Activated CD4-positive, CD25-positive, alpha-beta regulatory T cell (primary cell): ENCODE data around the gene SBNO2.

ENCODE experiments used
- DNase-seq, 4 experiments: peaks; one replicate each; lab custom pipeline; 2025; lab: John Stamatoyannopoulos, UW

Gene SBNO2

DNA sequence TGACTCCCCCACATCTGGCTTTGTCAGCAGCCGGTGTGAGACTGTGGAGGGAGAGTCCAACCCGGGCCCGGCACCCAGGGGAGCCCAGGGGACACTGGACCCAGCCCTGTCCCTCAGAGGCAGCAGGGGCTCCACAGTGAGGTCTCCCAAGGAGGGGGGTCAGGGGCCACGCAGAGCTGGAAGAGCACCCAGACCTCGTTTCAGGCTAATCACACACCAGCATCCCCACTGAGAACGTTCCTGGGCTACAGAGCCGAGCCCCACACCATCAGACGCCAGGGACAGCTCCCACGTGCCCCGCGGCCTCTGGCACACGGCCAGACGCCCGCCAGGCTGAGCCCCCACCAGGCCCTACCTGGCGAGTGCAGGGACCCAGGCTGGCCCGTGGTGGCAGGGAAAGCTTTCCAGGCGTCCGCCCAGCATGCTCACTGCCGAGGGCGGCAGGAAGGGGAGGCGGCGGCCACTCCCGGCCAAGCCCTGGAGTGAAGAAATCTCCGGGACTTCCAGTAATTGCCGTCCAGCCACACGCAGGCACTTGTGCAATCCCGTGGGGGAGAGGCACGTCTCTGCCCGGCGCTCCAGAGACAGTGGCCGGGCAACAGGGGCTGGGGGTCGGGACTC is 19.2 kb downstream of the SBNO2 start:
- no peak for DNase-seq

DNA sequence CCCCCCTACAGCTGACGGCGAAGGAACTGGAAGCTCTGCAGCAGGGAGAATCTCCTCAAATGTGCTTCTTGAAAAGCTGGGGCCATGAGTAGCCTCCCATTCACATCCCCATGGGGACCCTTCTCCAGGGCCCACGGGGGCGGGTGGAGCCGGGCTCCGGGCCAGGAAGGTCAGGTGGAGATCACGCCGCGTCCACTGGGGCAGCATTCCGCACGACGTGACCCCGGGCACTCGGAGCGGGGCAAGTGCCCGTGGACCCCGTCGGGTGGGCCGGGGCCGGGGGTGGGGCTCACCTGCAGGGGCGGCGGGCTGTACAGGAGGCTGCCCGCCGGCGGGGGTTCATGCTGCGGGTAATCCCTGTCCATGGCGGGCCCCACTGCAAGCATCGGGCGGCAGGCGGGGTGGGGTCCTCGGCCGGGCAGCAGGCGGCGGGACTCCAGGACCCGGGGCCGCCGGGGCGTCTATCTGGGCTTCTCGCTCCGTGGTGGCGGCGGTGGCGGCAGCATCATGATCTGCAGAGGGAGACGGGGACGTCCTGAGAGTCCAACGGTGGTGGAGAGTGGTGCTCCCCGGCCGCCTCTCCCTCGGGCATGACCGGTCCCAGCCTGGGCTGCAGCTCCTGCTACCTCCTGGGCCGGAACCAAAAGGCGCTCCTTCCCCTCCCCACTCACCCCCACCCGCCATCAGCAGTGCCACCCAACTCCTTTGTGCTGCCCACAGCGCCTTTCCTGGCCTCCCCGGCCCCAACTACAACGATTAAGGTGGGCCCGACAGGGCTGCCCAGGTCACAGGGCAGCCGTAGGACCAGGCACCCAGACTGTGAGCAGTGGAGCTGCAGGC is 20.0 kb downstream of the SBNO2 start:
- DNase-seq: no peak

DNA sequence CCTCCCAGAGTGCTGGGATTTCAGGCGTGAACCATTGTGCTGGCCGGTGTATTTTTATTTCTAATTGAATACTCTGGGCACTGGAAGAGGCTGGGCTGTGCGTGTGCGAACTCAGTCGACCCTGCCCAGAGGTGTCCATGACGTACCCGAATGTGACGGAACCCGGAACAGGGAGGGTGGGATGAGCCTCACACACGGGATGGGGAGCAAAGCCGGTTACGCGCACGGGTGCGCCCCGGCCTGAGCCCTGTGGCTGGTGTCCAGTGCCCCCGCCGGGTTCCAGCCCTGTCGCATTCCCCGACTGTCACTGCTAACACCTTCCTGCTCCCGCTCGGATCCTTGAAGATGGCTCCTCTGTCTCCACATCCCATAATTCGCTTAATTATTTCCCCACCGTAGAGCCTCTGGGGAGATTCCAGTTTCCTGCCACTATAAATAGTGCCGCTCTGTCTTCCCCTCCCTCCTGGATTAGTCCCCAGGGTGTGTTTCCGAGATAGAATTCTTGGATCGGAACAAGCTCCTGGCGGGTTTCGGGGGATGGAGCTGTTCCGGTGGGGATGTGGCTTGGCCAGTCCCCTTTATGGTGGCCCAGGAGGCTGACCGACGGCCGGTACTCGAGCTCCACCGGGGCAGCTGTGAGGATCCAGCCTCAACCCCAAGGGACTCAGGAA is 22.0 kb downstream of the SBNO2 start:
- no peak for DNase-seq

DNA sequence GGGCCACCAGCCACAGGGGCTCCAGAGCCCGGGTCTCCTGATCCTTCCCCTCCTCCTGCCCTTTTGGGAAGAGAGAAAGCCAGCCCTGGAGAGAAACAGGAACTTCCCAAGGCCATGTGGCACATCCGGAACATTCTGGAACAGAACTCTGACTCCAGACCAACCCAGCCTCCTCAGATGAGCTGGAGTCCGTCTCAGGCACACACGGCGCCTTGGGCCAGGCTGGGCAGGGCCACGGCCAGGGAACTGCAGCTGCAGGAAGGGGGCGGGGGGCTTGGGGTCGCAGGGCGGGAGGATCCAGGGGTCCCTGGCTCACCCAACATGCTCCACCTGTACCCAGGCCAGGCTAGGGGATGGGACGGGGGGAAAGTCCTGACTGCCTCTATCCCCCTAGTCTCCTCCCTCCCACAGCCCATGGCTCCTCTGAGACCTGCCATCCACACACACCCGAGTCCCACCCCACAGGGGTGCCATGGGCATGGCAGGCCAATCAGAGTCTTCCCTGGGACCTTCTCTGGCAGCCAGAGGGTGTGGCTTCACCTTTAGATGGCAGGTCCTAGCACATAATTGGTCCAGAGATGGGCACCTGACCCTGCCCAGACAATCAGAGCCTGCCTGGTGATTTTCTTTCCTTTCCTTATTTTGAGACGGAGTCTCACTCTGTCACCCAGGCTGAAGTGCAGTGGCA is 22.9 kb downstream of the SBNO2 start:
- no peak for DNase-seq

DNA sequence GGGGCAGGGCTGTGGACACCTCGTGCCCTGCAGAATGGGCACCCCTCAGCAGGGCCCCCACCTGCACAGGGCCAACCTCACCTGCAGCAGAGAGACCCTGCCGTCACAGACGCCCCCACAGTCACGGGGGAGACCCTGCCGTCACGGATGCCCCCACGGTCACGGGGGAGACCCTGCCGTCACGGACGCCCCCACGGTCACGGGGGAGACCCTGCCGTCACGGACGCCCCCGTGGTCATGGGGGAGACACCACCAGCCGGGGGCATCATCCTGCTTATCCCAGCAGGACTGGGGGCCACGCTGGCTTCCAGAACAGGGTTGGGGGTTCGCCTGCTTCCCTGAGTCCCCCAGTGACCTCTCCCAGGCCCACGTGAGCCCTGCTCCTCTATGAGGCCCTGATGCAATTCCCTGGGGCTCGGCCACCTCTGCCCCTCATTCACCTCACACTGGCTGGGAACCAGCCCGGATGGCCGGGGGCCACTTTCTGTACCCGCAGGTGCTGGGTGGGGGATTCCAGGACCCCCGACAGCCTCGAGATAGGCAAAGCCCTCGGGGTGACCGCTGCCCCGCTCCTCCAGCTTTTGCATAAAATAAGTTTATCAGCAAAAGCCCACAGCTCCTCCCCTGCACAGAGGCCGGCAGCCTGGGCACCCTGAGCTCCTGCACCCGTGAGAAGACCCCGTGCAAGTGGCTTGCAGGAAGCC is 23.6 kb downstream of the SBNO2 start:
- no peak for DNase-seq

DNA sequence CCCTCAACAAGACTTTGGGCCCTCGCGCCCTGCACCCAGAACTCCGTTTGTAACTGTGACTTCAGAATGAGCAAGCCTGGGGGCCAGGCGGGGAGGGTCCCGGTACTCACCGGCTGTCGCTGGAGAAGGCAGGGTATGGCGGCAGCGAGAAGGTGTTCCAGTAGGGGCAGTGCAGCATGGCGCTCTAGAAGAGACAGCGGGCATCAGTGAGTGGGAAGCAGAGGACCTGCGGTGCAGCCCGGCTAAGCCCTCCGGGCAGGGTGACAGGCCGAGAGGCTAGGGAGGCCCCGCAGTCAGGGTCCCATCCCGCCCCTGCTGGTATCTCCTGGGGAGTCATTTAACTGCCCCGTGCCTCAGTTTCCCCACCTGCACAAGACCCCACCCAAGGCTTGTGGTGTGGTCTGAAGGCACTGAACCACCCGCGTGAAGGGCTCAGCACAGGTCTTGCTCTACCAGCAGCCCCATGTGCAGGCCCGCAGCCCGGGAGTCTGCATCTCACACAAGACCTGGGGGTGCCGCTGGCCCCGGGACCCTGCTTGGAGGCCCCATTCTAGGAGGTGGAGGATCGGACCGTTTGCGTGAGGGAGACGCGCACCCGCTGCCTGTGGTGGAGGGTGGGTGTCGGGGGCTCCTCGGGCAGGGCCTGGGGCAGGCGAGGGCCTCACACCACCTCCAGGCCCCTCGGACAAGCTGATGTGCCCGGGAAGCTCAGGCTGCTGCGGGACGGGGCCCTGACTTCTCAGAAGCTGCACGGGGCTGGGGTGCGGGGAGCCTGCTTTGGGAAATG is 24.6 kb downstream of the SBNO2 start:
- no peak for DNase-seq

DNA sequence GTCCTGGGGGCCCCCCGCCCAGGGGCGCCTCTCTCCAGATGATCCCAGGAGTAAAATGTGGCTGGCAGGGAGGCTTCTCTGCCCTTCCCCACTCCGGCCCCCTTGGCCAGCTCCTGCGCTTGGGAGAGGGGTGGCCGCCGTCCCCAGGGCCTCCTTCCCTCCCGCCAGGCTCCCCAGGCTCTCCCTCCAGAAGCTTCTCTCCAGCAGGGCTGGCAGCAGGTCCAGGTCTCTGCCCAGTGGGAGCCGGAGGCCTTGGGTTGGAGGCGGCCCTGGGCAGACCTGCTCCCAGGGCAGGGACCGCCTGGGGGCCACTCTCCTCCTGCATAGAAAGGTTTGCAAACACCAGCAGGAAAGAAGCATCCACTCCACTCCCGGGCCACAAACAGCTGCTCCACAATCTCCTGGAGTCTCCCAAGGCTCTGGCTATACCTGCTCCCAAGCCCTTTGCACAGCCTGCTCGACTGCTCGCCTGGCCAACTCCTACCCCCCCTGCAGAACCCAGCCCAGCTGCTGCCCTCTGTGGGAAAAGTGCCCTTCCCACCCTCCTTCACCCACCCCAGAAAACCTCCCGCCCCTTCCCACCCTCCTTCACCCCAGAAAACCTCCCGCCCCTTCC is 26.0 kb downstream of the SBNO2 start:
- no peak for DNase-seq

DNA sequence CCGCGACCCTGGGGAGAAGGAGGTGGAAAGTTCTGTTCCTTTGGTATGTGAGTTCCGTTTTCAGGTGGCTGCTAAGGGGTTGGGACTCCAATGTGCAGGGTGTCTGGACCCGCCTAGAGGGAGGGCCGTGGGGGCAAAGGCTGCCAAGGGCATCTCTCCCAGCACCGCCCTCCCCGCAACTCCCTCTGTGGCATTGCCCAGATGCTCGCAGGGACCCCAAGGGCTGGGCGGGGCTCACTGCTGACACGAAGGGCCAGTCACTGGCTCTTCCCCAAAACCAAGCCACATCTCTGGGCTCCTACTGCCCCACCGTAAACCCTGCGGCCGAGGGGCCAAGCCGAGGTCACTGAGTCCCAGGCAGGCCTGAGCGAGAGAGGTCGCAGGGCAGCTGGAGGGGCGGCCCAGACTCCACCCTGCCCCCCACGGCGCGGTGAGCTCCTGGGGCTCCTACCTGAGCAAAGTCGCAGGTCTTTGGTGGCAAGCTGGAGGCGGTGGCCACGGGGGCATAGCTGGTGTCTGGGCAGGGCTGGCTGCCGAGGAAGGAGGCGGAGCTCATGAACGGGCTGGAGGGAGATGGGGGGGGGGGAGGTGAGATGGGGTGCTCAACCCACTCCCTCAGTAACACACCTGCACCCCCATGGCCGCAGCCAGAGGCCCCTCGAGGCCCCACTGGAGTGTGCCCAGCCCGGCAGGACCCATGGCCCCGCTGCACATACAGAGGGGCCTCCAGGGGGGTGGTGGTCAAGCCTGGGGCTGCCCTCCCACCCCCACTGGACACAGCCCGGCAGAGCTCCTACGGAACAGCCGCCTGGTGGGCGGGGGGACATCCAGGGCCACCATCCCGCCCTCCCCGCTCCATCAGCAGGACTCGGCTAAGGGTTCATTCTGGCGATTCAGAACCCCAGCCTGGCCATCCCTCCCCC is 26.9 kb downstream of the SBNO2 start:
- DNase-seq: no peak

DNA sequence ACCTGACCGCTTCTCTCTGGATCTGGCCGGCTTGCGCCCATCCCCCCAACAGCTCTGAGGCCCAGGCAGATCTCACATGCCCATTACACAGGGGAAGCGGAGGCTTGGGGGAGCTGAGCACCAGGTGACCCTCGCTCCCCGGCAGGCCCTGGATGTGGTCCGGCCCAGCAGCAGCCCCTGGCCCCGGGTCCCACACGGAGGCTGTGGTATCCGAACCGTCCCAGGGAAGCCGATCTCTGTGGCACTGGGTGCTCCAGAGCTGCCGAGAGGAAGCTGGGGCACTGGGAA is 27.7 kb downstream of the SBNO2 start:
- DNase-seq: no peak

DNA sequence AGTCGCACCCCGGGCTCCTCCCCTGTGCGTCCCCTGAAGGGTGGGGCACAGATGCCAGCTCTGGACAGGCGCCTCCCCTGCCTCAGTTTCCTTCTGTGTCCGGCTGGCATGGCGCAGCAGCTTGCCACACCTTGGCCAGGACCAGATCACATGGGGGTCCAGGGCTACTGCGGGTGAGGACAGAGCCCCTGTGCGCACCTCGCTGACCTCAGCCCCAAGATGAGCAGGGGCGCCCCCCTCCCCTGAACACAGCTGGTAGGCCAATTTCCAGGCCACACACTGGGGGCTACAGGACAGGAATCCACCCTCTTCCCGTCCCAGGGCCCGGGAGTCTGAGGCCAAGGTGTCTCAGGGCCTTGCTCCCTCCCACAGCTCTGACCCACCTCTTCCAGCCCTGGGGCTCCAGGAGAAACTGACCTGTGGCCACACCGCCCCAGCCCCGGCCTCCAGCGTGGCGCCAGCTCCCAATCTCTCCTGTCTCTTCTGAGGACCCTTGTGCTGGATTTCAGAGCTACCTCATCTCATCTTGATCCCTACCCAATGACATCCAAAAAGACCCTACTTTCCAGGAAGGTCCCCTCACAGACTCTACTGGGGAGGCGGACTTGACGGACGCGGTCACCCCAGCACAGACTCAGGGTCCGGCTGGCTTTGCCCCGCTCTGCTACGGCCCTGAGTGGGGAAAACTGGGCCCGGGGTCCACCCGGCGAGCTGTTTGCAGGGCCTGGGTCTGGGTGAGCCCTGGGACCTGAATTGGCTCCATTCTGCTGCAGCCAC is 28.2 kb downstream of the SBNO2 start:
- no peak for DNase-seq

DNA sequence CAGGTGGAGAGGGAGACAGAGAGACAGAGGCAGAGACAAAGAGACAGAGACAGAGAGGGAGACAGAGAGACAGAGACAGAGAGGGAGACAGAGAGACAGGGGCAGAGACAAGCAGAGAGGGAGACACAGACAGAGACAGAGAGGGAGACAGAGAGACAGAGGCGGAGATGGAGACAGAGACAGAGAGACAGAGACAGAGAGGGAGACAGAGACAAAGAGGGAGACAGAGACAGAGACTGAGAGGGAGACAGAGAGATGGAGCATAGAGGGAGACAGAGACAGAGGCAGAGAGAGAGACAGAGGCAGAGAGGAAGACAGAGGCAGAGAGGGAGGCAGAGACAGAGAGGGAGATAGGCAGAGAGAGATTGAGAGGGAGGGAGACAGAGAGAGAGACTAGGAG is 29.3 kb downstream of the SBNO2 start:
- no peak for DNase-seq

DNA sequence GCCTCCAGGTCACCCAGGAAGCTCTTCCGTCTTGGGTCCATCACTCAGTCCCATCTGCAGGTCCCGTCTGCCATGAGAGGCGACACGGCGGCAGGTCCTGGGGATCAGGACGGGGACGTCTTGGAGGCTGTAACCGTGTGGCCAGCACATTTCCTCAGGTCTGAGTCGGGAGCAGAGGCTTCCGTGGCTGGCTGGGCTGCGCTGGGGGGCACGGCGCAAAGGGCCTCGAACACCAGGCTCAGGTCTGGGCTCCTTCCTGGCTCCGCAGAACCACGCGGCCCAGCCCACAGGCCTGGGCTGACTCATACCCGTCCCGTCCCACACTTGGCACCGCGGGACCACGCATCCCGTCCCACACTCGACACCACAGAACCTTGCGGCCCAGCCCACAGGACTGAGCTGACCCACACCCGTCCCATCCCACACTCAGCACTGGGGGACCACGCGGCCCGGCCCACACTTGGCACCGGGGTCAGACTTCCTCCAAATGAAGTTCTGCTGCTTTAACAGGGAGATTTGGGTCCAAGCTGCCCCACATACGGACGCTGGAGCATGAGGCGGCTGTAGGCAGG is 30.2 kb downstream of the SBNO2 start:
- DNase-seq: no peak

DNA sequence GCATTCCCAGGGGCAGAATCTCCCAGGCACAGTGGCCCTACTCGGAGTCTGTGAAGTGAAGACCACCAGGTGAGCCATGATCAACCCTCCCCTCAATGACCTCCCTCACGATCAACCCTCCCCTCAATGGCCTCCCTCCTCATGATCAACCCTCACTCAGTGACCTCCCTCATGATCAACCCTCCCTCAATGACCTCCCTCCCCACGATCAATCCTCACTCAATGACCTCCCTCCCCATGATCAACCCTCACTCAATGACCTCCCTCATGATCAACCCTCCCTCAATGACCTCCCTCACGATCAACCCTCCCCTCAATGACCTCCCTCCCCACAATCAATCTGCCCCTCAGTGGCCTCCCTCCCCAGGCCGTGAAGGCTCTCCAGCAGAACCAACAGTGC is 32.1 kb downstream of the SBNO2 start:
- DNase-seq: no peak

DNA sequence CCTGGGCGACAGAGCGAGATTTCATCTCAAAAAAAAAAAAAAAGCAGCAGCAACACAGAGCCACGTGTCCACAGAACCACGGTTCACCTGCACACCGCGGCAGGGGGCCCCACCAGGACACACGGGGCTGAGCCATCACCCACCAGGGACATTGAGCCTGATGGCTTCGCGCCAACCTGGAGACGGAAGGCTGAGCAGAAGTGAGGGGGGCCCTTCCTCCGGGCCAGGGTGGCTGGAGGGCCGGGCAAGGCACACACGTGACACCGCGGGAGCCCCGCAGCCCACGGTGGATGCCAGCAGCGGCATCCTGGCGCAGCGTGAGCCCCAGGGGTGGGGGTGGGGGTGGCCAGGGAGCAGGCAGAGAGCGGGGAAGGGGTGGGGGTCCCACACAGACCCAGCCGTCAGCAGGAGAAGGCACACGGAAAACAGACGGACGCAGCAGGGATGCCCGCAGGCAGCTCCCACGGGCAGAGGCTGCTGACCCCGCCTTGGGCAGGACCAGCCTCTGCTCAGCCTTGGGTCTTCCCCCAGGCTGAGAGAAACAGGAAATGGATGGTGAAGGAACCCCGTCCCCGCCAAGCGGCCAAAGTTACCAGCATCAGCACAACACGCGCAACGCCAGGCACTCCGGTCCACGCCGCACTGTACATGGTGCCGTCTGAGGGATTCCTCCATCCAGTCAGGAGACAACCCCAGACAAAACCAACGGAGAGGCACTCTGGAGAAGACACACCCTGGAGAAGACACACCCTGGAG is 33.6 kb downstream of the SBNO2 start:
- no peak for DNase-seq

DNA sequence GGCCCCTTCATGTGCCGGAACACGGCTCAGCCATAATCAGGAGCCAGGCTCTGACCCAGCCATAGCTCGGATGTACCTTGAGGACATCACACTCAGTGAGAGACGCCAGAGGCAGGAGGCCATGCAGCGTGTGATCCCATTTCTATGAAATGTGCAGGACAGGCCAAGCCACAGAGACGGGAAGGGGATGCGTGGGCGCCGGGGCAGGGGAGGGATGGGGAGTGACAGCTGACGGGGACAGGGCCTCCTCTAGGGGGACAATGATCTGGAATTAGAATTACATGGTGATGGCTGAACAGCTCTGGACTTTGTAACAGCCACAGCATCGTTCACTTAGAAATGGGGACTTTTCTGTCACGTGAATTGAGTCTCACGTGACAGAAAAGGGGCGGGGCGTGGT is 34.9 kb downstream of the SBNO2 start:
- DNase-seq: no peak

DNA sequence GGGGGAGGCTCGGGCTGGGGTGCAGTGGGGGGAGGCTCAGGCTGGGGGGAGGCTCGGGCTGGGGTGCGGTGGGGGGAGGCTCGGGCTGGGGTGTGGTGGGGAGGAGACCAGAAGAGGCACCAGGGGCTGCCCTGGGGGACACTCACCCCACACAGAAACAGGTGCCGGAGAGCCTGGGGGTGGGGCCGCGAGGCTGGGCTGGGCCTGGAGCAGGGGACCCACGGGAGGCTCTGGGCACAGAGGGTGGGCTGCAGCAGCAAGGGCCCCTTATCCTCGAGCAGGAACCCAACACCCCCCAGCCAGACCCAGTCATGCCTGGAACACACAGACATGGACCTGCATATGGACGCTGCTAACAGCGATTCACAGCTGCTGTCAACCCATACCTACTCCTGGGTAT is 35.9 kb downstream of the SBNO2 start:
- DNase-seq: no peak

DNA sequence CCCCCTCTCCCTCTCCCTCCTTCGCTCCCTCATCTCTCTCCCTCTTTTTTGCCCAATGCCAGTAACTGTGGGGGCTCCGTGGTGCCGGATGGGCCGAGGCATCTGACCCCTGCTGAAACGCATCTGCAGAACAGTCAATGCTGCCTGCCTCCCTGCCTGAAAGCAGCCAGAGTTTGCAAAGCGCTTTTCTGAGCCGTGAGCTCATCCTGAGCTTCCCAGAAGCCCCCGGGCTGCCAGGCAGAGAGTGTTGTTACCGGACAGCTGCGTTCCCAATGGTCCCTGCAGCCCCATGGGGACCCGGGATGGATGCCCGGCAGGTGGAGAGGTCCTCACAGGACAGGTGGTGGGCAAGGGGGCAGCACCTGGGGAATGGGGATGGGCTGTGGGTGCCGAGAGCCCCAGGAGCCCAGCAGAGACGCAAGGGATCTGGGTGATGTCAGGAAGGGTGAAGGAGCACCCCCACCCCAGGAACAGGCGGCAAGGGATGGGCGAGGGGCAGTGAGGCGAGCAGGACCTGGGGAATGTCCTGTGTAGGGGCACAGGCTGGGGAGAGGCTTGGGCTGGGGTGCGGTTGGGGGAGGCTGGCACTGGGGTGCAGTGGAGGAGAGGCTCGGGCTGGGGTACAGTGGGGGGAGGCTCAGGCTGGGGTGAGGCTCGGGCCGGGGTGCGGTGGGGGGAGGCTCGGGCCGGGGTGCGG is 37.3 kb downstream of the SBNO2 start:
- DNase-seq: no peak
